ENCODE data around the gene NME7.

DNA sequence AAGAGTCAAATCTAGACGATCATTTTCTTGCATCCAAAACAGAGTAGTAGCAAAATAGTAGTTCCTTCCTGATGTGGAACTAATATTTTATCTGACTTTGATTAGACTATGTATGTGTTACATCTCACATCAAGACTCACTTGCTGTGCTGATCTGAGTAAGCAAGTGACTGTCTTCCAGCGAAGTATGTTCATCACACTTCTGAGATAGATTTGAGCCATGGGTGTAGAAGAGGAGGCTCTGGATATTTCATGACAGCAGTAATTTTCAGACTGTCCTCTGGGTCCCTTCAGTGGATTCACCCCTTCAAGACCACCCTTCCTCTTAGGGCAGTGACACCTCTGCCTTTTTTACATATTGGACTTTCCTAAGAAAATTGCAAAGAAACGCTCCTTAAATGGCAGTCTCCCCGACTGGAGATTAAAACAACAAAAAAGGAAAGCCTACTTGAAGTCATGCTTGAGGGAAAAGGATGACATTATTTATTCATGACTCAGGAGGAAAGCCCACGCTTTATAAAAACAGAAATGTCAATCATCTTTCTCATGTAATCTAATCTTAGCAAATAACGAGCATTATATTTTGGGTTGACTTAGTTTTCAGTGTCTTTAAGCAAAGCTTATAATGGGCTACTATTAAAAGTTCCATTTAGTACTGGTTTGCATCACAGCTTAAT lies 238.3 kb downstream of the NME7 start:
- TF ChIP-seq POLR2A (IDR thresholded peaks at IDR 0.05; ENCODE audit: low read depth, low read length): no peak
- TF ChIP-seq POLR2AphosphoS5 (IDR thresholded peaks at IDR 0.05; ENCODE audit: low read depth, low read length): no peak
- no peak for TF ChIP-seq TAF1 (IDR thresholded peaks at IDR 0.05; ENCODE audit: low read depth, low read length)
- TF ChIP-seq SPI1 (IDR thresholded peaks at IDR 0.05; ENCODE audit: low read depth, low read length): no peak
